Gastroesophageal sphincter (tissue), 3 donors: ENCODE data around the gene LMCD1.

Source experiments
- CTCF ChIP-seq, 4 experiments: fragments of 200-600 bp in 2 of 4; fragments of 450-650 bp in 2 of 4; sonication (generic) in 1 of 4; IDR thresholded peaks; one replicate each; pipeline ENCODE4 v1.5.1; 2017 to 2019; ENCODE audit warnings: antibody characterized with exemption in 4 of 4, mild to moderate bottlenecking in 2 of 4, moderate library complexity in 2 of 4
- EP300 ChIP-seq: sonication (generic); formaldehyde crosslinking; IDR thresholded peaks from one replicate; pipeline ENCODE4 v1.6.1; 2017; ENCODE audit warnings: antibody characterized with exemption, mild to moderate bottlenecking

- TF ChIP-seq EP300, result no peak
- TF ChIP-seq CTCF (IDR thresholded peaks at IDR 0.05), result no peak
Measured at GRCh38 chr3:8512234-8512633, 10.6 kb downstream of the LMCD1 start.
